Measurements from ENCODE around the gene RBM39. TPM values are rescaled to one million over a fixed set of nuclear protein-coding genes. Genes with fewer than 3 reads are reported as not detected.

RBM39 gene
- total and polyA plus RNA-seq, 2 of the 13 experiments (the other 11 are each of a cell fraction or from before 2014, with no cell fraction given) = 788 to 920 TPM

GRCh38 chr20:35743693-35744491 is 1.8 kb upstream of the RBM39 start (continued):
- TF ChIP-seq ZNF317 (CRISPR knock-in tag; IDR thresholded peaks at IDR 0.05) = 0 out of 2 replicates have a peak, but pooled peaks have one; percentile 34
- no peak for TF ChIP-seq BHLHE40 (IDR thresholded peaks at IDR 0.05; ENCODE audit: low read length)
- no peak for TF ChIP-seq THAP7 (CRISPR knock-in tag; IDR thresholded peaks at IDR 0.05)
- TF ChIP-seq DZIP1 (CRISPR knock-in tag; IDR thresholded peaks at IDR 0.05) = no peak
- TF ChIP-seq FOXM1 (CRISPR knock-in tag; IDR thresholded peaks at IDR 0.05) = no peak
- TF ChIP-seq ZNF318 (CRISPR knock-in tag; IDR thresholded peaks at IDR 0.05) = no peak
- TF ChIP-seq POLR2AphosphoS2 (IDR thresholded peaks at IDR 0.05; ENCODE audit: low read depth, low read length) = no peak
- TF ChIP-seq MED13 (CRISPR knock-in tag; IDR thresholded peaks at IDR 0.05) = no peak
- 0 out of 2 replicates have a peak, but pooled peaks have one; percentile 47 for TF ChIP-seq DMAP1 (CRISPR knock-in tag; IDR thresholded peaks at IDR 0.05)
- TF ChIP-seq ATF5 (CRISPR knock-in tag; IDR thresholded peaks at IDR 0.05; ENCODE audit: low read depth) = no peak
- TF ChIP-seq NCOR1 (IDR thresholded peaks at IDR 0.05; ENCODE audit: borderline replicate concordance, low read length) = peak; percentile 73; the same call in 1 of the 2 replicates
- 0 out of 2 replicates have a peak, but pooled peaks have one; percentile 60 for TF ChIP-seq LRRFIP1 (CRISPR knock-in tag; conservative IDR thresholded peaks at IDR 0.05)
- TF ChIP-seq ZNF616 (CRISPR knock-in tag; IDR thresholded peaks at IDR 0.05; ENCODE audit: low read depth) = no peak
